Measurements from ENCODE around the gene CD247.

- TF ChIP-seq, protein P1, sequence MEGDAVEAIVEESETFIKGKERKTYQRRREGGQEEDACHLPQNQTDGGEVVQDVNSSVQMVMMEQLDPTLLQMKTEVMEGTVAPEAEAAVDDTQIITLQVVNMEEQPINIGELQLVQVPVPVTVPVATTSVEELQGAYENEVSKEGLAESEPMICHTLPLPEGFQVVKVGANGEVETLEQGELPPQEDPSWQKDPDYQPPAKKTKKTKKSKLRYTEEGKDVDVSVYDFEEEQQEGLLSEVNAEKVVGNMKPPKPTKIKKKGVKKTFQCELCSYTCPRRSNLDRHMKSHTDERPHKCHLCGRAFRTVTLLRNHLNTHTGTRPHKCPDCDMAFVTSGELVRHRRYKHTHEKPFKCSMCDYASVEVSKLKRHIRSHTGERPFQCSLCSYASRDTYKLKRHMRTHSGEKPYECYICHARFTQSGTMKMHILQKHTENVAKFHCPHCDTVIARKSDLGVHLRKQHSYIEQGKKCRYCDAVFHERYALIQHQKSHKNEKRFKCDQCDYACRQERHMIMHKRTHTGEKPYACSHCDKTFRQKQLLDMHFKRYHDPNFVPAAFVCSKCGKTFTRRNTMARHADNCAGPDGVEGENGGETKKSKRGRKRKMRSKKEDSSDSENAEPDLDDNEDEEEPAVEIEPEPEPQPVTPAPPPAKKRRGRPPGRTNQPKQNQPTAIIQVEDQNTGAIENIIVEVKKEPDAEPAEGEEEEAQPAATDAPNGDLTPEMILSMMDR (IDR thresholded peaks at IDR 0.05), result no peak
- no peak for TF ChIP-seq POLR2A (IDR thresholded peaks at IDR 0.05)
These were observed 49.3 kb upstream of the CD247 start for GRCh38 chr1:167567663-167568062.

Measured in prostate gland (tissue), 2 donors.